ENCODE measurements around the gene LTA4H. TPM values are rescaled to one million over a fixed set of nuclear protein-coding genes. Genes with fewer than 3 reads are reported as not detected.

The LTA4H gene
- total RNA-seq, 1 experiment from 2014 or later = 51.8 TPM

DNA sequence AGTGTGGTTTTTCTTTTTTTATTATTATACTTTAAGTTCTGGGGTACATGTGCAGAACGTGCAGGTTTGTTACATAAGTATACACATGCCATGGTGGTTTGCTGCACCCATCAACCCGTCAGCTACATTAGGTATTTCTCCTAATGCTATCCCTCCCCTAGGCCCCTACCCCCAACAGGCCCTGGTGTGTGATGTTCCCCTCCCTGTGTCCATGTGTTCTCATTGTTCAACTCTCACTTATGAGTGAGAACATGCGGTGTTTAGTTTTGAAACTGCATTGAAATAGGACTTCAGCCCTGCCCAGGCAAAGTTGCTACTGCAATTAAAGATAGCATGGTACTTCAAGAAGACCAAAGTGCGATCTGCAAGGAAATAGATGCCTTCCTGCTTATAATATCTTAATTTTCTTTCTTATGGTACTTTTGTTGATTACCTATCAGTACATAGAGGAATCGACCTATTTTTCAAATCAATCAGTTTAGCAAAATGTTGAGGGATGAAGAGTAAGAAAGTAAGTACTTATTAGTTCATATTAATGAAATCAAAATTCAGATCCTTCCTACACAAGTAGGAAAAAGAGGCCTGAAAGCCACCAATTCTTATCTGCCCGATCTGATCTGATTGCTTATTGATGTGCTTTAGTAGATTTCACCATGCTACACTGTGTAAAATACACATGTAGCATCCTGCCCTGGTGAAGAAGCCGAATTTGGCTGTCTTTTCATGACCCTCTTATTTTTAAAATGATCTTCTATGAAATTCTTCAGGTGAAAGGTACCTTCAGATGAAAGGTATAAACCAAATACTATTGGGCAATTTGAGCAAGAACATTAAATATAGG, 1.6 kb downstream of the LTA4H start:
- POLR2A ChIA-PET (ENCODE audit: low non-redundant PET) = no interaction called here
- H3K9me3 ChIP-seq (ENCODE audit: low read depth, low read length, poor library complexity, severe bottlenecking) = no peaks in the 10 kb centered on the region
- H3K4me3 ChIP-seq (ENCODE audit: low read depth, low read length, poor library complexity, severe bottlenecking) = peak overlapping the region; percentile 77
- BruUV-seq (replicated peaks) = TSS peak; percentile 61
- CTCF ChIA-PET = no interaction called here
- no peak overlapping the region for H3K27ac ChIP-seq (ENCODE audit: low read depth, low read length, poor library complexity, severe bottlenecking)
- intact Hi-C loops (cut with micrococcal nuclease; ENCODE audit: unreplicated experiment) = no loop called here
- no peak for DNase-seq (ENCODE audit: low spot score)
- no peak for TF ChIP-seq EZH2 (IDR thresholded peaks at IDR 0.05; ENCODE audit: borderline replicate concordance, low read depth, low read length, poor library complexity, severe bottlenecking)
- TF ChIP-seq, protein P1, sequence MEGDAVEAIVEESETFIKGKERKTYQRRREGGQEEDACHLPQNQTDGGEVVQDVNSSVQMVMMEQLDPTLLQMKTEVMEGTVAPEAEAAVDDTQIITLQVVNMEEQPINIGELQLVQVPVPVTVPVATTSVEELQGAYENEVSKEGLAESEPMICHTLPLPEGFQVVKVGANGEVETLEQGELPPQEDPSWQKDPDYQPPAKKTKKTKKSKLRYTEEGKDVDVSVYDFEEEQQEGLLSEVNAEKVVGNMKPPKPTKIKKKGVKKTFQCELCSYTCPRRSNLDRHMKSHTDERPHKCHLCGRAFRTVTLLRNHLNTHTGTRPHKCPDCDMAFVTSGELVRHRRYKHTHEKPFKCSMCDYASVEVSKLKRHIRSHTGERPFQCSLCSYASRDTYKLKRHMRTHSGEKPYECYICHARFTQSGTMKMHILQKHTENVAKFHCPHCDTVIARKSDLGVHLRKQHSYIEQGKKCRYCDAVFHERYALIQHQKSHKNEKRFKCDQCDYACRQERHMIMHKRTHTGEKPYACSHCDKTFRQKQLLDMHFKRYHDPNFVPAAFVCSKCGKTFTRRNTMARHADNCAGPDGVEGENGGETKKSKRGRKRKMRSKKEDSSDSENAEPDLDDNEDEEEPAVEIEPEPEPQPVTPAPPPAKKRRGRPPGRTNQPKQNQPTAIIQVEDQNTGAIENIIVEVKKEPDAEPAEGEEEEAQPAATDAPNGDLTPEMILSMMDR (conservative IDR thresholded peaks at IDR 0.05; ENCODE audit: low read depth, low read length) = no peak
- peaks cover 5% of the 10 kb centered on the region for H3K4me1 ChIP-seq (ENCODE audit: insufficient read depth, low read length, poor library complexity, severe bottlenecking)
- H3K27me3 ChIP-seq (replicated peaks; ENCODE audit: insufficient read depth, low read depth, low read length, poor library complexity) = no peaks in the 10 kb centered on the region
- H3K36me3 ChIP-seq (ENCODE audit: insufficient read depth, low read length, poor library complexity, severe bottlenecking) = no peaks in the 10 kb centered on the region

DNA sequence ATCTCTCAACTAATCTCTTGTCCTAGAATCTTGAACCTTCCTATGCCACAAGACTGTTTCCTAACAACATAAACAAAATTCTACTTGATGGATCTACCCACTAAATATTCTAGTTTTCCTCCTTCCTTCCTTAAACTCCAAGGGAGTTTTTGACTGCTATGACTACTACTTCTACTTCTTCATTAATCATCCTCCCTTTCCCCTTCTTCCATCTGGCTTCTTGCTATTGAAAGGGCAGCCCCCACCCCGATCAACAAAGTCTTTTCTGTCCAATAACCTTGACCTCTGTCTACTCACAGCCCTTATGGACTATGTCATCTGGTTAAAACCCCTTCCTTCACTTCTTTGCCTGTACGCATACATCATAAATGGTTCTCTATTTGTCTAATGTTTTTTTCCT, 5.6 kb downstream of the LTA4H start:
- BruUV-seq (replicated peaks) = no TSS peak
- no peaks in the 10 kb centered on the region for H3K9me3 ChIP-seq (ENCODE audit: low read depth, low read length, poor library complexity, severe bottlenecking)
- POLR2A ChIA-PET (ENCODE audit: low non-redundant PET) = no interaction called here
- DNase-seq (ENCODE audit: low spot score) = no peak
- H3K36me3 ChIP-seq (ENCODE audit: insufficient read depth, low read length, poor library complexity, severe bottlenecking) = peaks cover 5% of the 10 kb centered on the region
- H3K27ac ChIP-seq (ENCODE audit: low read depth, low read length, poor library complexity, severe bottlenecking) = no peak overlapping the region
- H3K4me1 ChIP-seq (ENCODE audit: insufficient read depth, low read length, poor library complexity, severe bottlenecking) = peaks cover 5% of the 10 kb centered on the region
- CTCF ChIA-PET = no interaction called here
- no peak for TF ChIP-seq EZH2 (IDR thresholded peaks at IDR 0.05; ENCODE audit: borderline replicate concordance, low read depth, low read length, poor library complexity, severe bottlenecking)
- TF ChIP-seq, protein P1 (conservative IDR thresholded peaks at IDR 0.05; ENCODE audit: low read depth, low read length) = no peak
- intact Hi-C loops (cut with micrococcal nuclease; ENCODE audit: unreplicated experiment) = no loop called here
- no peaks in the 10 kb centered on the region for H3K27me3 ChIP-seq (replicated peaks; ENCODE audit: insufficient read depth, low read depth, low read length, poor library complexity)
- H3K4me3 ChIP-seq (ENCODE audit: low read depth, low read length, poor library complexity, severe bottlenecking) = no peak overlapping the region

DNA sequence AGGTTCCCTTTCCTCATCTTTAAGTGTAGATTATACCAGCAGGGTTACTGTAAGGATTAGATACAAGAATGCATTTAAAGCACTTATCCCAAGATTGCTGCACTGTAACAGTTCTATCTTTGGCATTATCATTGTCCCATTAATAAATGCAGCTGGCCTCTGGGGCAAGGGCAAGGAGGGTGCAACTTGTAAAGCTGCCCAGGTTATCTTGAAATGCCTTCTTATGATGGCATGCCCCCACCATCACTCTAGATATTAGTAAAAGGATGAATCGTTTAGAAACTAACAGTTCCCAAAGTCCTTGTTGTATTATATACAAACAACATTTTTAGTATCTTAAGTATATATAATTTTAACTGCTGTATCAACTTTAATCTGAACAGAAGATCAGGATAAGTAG, 6.8 kb downstream of the LTA4H start:
- Histone ChIP-seq H3K27ac (ENCODE audit: low read depth, low read length, poor library complexity, severe bottlenecking) (no peak overlapping the region), H3K9me3 (ENCODE audit: low read depth, low read length, poor library complexity, severe bottlenecking) (no peaks in the 10 kb centered on the region), H3K36me3 (ENCODE audit: insufficient read depth, low read length, poor library complexity, severe bottlenecking) (peaks cover 5% of the 10 kb centered on the region), H3K4me1 (ENCODE audit: insufficient read depth, low read length, poor library complexity, severe bottlenecking) (no peaks in the 10 kb centered on the region), H3K4me3 (ENCODE audit: low read depth, low read length, poor library complexity, severe bottlenecking) (no peak overlapping the region), H3K27me3 (replicated peaks; ENCODE audit: insufficient read depth, low read depth, low read length, poor library complexity) (no peaks in the 10 kb centered on the region)
- BruUV-seq (replicated peaks) = no TSS peak
- intact Hi-C loops (cut with micrococcal nuclease; ENCODE audit: unreplicated experiment) = no loop called here
- TF ChIP-seq, protein P1 (conservative IDR thresholded peaks at IDR 0.05; ENCODE audit: low read depth, low read length) = no peak
- no peak for TF ChIP-seq EZH2 (IDR thresholded peaks at IDR 0.05; ENCODE audit: borderline replicate concordance, low read depth, low read length, poor library complexity, severe bottlenecking)
- ChIA-PET CTCF (no interaction called here), POLR2A (ENCODE audit: low non-redundant PET) (no interaction called here)
- DNase-seq (ENCODE audit: low spot score) = no peak

Data from A673 (cell line).